H7 (cell line): Measurements from ENCODE around the gene SAPCD1. TPM values are rescaled to one million over a fixed set of nuclear protein-coding genes. Genes with fewer than 3 reads are reported as not detected.

Experiments used
- DNase-seq: peaks from one replicate; pipeline ENCODE4 v3.0.0; 2012
- H3K27me3 ChIP-seq: 2 replicates; pipeline ENCODE4 v1.6.0; 2011; ENCODE audit warnings: mild to moderate bottlenecking, low read length; ENCODE audit not compliant: control insufficient read depth, insufficient read depth
- H3K36me3 ChIP-seq: replicated peaks from 2 replicates; pipeline ENCODE4 v1.5.1; 2011; ENCODE audit warnings: low read length; ENCODE audit not compliant: control insufficient read depth, insufficient read depth
- H3K4me3 ChIP-seq: 2 replicates; pipeline ENCODE4 v1.5.1; 2011; ENCODE audit warnings: low read depth, mild to moderate bottlenecking, control low read depth, low read length, moderate library complexity; ENCODE audit not compliant: insufficient read depth
- total RNA-seq: library from RNA; depleted of rRNA; stranded (reverse); fragments of >200 nt; shearing (Covaris generic); gene quantifications from 2 replicates; pipeline ENCODE4 v1.2.3, GENCODE V29; 2014

SAPCD1 gene
- total RNA-seq, 1 experiment from 2014 or later = 1.8 TPM

GRCh38 chr6:31736768-31737314, 25.6 kb upstream of the SAPCD1 start:
- DNase-seq = no peak
- H3K4me3 ChIP-seq = peak overlapping the region; percentile 86
- H3K27me3 ChIP-seq = no peaks in the 10 kb centered on the region
- H3K36me3 ChIP-seq = peaks cover 20% of the 10 kb centered on the region

- no peak overlapping the region for H3K4me3 ChIP-seq
- no peaks in the 10 kb centered on the region for H3K27me3 ChIP-seq
- no peak for DNase-seq
- peaks cover 16% of the 10 kb centered on the region for H3K36me3 ChIP-seq
Observed at GRCh38 chr6:31737315-31737990, 25.0 kb upstream of the SAPCD1 start.

GRCh38 chr6:31737991-31738979, 24.2 kb upstream of the SAPCD1 start:
- DNase-seq = no peak
- H3K36me3 ChIP-seq = peaks cover 12% of the 10 kb centered on the region
- no peak overlapping the region for H3K4me3 ChIP-seq
- H3K27me3 ChIP-seq = no peaks in the 10 kb centered on the region

- peaks cover 4% of the 10 kb centered on the region for H3K36me3 ChIP-seq
- peak; percentile 98 for DNase-seq
- H3K4me3 ChIP-seq = peak within 1 kb of the TSS; percentile 65
- H3K27me3 ChIP-seq = no peaks in the 10 kb centered on the region
Observed at GRCh38 chr6:31739639-31740396, 22.6 kb upstream of the SAPCD1 start, which contains the start of gene MSH5. TSS of gene MSH5 (plus strand) at chr6:31740005. CDS start at chr6:31740467, 462 bp downstream.

GRCh38 chr6:31740397-31741223, 21.8 kb upstream of the SAPCD1 start:
- Histone ChIP-seq H3K4me3 (peak overlapping the region; percentile 65), H3K36me3 (peaks cover 4% of the 10 kb centered on the region), H3K27me3 (no peaks in the 10 kb centered on the region)
- DNase-seq = peak; percentile 73

GRCh38 chr6:31741815-31742214, 20.6 kb upstream of the SAPCD1 start:
- Histone ChIP-seq H3K27me3 (no peaks in the 10 kb centered on the region), H3K4me3 (no peak overlapping the region), H3K36me3 (peaks cover 4% of the 10 kb centered on the region)
- no peak for DNase-seq

- Histone ChIP-seq H3K4me3 (no peak overlapping the region), H3K27me3 (no peaks in the 10 kb centered on the region), H3K36me3 (peaks cover 9% of the 10 kb centered on the region)
- no peak for DNase-seq
Observed at GRCh38 chr6:31742894-31743293, 19.6 kb upstream of the SAPCD1 start.

GRCh38 chr6:31744422-31744821, 18.0 kb upstream of the SAPCD1 start:
- no peak for DNase-seq
- H3K27me3 ChIP-seq = no peaks in the 10 kb centered on the region
- peaks cover 10% of the 10 kb centered on the region for H3K36me3 ChIP-seq
- H3K4me3 ChIP-seq = no peak overlapping the region

GRCh38 chr6:31749301-31750036, 13.0 kb upstream of the SAPCD1 start:
- no peak for DNase-seq
- H3K36me3 ChIP-seq = peaks cover 6% of the 10 kb centered on the region
- H3K27me3 ChIP-seq = no peaks in the 10 kb centered on the region
- no peak overlapping the region for H3K4me3 ChIP-seq

GRCh38 chr6:31750411-31751022, 11.9 kb upstream of the SAPCD1 start:
- Histone ChIP-seq H3K36me3 (peaks cover 6% of the 10 kb centered on the region), H3K4me3 (no peak overlapping the region), H3K27me3 (no peaks in the 10 kb centered on the region)
- no peak for DNase-seq

- Histone ChIP-seq H3K27me3 (no peaks in the 10 kb centered on the region), H3K4me3 (no peak overlapping the region), H3K36me3 (peaks cover under 1% of the 10 kb centered on the region; the same call in 1 of the 2 replicates)
- no peak for DNase-seq
Observed at GRCh38 chr6:31752739-31753319, 9.6 kb upstream of the SAPCD1 start.

- no peaks in the 10 kb centered on the region for H3K27me3 ChIP-seq
- H3K36me3 ChIP-seq = peaks cover 19% of the 10 kb centered on the region
- no peak overlapping the region for H3K4me3 ChIP-seq
- no peak for DNase-seq
Observed at GRCh38 chr6:31758281-31758680, 4.2 kb upstream of the SAPCD1 start.
